ENCODE data around the gene C2CD4C. TPM values are rescaled to one million over a fixed set of nuclear protein-coding genes. Genes with fewer than 3 reads are reported as not detected.

The C2CD4C gene
- total RNA-seq, 1 donor from 2014 or later: 2.2 TPM

DNA sequence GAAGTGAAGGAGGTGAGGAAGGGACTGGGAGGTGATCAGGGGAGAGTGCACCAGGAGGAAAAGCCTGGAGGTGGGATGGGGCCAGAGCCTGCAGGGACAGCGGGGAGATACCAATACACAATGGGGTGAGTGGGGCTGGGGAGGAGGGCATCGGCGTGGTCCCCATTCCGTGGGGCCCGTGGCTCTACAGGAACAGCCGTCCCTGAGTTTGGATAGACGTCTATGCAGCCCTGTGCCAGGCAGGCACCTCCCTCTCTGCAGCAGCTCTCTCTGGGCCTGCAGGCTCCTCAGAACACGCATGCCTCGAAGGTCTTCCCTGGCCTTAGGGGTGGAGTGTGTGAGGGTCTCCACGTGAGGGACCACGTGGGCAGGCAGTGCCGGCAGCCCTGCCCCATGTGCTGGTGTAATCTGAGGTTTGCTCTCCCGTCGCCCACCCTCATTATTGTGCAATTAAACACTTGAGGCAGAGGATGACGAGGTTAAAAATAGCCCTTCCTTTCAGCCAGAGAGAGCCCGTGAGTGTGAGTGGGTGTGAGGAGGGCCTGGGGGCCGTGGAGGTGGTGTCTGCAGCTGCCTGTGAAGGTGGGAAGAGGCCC is 16.5 kb downstream of the C2CD4C start:
- no peak overlapping the region for H3K27ac ChIP-seq
- TF ChIP-seq, protein P1, sequence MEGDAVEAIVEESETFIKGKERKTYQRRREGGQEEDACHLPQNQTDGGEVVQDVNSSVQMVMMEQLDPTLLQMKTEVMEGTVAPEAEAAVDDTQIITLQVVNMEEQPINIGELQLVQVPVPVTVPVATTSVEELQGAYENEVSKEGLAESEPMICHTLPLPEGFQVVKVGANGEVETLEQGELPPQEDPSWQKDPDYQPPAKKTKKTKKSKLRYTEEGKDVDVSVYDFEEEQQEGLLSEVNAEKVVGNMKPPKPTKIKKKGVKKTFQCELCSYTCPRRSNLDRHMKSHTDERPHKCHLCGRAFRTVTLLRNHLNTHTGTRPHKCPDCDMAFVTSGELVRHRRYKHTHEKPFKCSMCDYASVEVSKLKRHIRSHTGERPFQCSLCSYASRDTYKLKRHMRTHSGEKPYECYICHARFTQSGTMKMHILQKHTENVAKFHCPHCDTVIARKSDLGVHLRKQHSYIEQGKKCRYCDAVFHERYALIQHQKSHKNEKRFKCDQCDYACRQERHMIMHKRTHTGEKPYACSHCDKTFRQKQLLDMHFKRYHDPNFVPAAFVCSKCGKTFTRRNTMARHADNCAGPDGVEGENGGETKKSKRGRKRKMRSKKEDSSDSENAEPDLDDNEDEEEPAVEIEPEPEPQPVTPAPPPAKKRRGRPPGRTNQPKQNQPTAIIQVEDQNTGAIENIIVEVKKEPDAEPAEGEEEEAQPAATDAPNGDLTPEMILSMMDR (IDR thresholded peaks at IDR 0.05): no peak
- TF ChIP-seq POLR2AphosphoS5 (IDR thresholded peaks at IDR 0.05; ENCODE audit: insufficient read depth in 1 of 2, low read depth in 1 of 2): no peak
- no peak for TF ChIP-seq POLR2A (IDR thresholded peaks at IDR 0.05)
- H3K4me1 ChIP-seq: no peaks in the 10 kb centered on the region
- no peak for DNase-seq (ENCODE audit: extremely low spot score in 2 of 2)
- no peaks in the 10 kb centered on the region for H3K9me3 ChIP-seq
- no peaks in the 10 kb centered on the region for H3K27me3 ChIP-seq
- no peak overlapping the region for H3K4me3 ChIP-seq
- H3K36me3 ChIP-seq: no peaks in the 10 kb centered on the region
- intact Hi-C loops (cut with DNase I): no loop called here

DNA sequence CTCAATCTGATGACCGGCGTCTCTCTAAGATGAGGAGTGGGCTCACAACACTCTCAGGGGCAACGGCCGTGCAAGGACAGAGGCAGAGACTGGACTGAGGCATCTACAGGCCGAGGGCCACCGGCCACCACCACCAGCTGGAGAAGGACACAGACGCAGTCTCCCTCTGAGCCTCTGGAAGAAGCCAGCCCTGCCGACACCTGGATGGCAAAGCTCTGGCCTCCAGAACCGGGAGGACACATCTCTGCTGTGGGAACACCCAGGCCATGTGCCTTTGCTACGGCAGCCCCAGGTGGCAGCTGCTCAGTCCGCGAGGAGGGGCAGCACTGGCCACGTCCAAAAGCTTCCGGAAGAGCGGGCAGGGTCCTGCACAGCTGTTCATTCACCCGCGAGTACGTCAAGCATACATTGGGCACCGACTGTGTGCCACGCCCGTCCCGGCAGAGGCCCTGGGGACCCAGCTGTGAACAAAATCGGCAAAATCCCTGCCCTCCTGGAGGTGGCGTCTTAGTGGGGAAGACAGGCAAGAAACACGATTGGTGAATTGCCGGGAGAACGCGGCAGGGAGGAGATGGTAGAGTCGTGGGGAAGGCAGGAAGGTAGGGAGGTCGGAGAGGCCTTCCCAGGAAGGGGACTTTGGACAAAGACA is 17.1 kb downstream of the C2CD4C start:
- Histone ChIP-seq H3K4me1 (no peaks in the 10 kb centered on the region), H3K4me3 (no peak overlapping the region), H3K27me3 (no peaks in the 10 kb centered on the region), H3K27ac (no peak overlapping the region), H3K9me3 (no peaks in the 10 kb centered on the region), H3K36me3 (no peaks in the 10 kb centered on the region)
- intact Hi-C loops (cut with DNase I): no loop called here
- TF ChIP-seq POLR2A (IDR thresholded peaks at IDR 0.05) (no peak), POLR2AphosphoS5 (IDR thresholded peaks at IDR 0.05; ENCODE audit: insufficient read depth in 1 of 2, low read depth in 1 of 2) (no peak)
- TF ChIP-seq, protein P1 (IDR thresholded peaks at IDR 0.05): no peak
- DNase-seq (ENCODE audit: extremely low spot score in 2 of 2): no peak

DNA sequence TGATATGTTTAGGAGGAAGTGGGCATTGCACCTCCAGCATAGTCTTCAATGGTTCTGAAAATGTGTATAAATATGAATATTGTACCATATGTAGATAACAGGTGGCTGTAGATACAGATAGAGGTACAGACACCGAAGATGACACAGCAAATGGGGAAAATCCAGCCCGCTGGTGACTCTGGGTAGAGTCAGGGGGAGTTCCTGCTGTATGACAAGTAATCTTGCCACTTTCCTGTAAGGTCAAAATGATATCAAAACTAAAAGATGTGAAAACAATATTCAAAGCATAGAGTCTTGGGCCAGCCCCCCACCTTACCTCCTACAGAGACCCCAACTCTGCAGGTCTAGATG is 17.8 kb downstream of the C2CD4C start:
- Histone ChIP-seq H3K27me3 (no peaks in the 10 kb centered on the region), H3K27ac (no peak overlapping the region), H3K4me1 (no peaks in the 10 kb centered on the region), H3K9me3 (no peaks in the 10 kb centered on the region), H3K4me3 (no peak overlapping the region), H3K36me3 (no peaks in the 10 kb centered on the region)
- intact Hi-C loops (cut with DNase I): no loop called here
- TF ChIP-seq POLR2A (IDR thresholded peaks at IDR 0.05) (no peak), POLR2AphosphoS5 (IDR thresholded peaks at IDR 0.05; ENCODE audit: insufficient read depth in 1 of 2, low read depth in 1 of 2) (no peak)
- TF ChIP-seq, protein P1 (IDR thresholded peaks at IDR 0.05): no peak
- DNase-seq (ENCODE audit: extremely low spot score in 2 of 2): no peak

DNA sequence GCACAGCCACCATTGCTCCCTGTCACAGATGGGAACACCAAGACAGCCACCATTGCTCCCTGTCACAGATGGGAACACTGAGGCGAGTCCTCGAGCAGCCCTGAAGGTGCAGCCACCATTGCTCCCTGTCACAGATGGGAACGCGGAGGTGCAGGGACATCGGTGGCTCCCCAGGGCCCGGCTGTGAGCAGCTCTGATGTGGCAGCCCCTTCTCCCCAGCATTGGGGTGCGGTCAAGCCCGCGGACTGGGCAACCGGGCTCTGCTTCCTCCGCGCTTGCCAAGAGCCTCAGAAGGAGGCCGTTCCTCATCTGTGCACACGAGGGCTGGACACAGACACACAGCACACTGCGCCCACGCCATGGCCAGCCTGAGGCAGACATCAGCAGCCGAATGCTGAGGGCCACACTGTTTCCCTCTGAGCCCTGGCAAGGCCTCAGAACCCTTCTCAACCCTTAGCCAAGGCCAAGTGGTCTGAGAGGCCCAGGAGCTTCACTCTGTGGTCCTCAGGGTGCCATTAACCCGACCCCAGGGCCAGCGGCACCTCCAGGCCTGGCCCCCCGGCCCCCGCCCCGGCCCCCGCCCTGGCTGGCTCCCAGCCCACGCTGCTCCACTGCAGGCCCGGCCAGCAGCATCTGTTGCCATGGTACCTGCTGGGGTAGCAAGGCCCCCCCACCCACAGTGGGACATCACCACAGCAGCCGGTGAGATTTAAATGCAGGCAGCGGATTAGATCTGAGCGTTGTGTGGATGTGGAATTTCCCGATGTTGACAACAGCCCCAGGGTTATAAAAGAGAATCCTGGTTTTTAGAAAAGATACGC is 18.4 kb downstream of the C2CD4C start:
- H3K36me3 ChIP-seq: no peaks in the 10 kb centered on the region
- H3K27ac ChIP-seq: no peak overlapping the region
- no peak for TF ChIP-seq POLR2A (IDR thresholded peaks at IDR 0.05)
- no peak for TF ChIP-seq POLR2AphosphoS5 (IDR thresholded peaks at IDR 0.05; ENCODE audit: insufficient read depth in 1 of 2, low read depth in 1 of 2)
- TF ChIP-seq, protein P1 (IDR thresholded peaks at IDR 0.05): no peak
- no peak overlapping the region for H3K4me3 ChIP-seq
- no peaks in the 10 kb centered on the region for H3K9me3 ChIP-seq
- H3K27me3 ChIP-seq: no peaks in the 10 kb centered on the region
- H3K4me1 ChIP-seq: no peaks in the 10 kb centered on the region
- DNase-seq (ENCODE audit: extremely low spot score in 2 of 2): no peak
- intact Hi-C loops (cut with DNase I): no loop called here

DNA sequence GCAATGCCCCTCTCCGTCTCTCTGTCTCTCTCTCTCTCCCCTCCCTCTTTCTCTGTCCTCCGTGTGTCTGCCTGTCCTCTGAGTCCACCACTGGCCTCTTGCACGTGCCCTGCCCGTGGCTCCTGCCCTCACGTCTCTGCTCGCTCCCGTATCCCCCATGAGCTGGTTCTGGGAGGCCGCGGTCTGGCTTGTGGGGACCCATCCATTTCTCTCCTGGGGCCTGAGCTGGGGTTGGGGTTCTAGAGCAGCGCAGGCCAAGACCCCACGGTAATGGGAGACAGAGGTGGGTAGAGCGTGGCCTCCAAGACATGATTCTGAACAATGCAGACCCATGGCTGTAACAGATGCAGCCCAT is 19.0 kb downstream of the C2CD4C start:
- Histone ChIP-seq H3K4me3 (no peak overlapping the region), H3K27ac (no peak overlapping the region), H3K9me3 (no peaks in the 10 kb centered on the region), H3K27me3 (no peaks in the 10 kb centered on the region), H3K4me1 (no peaks in the 10 kb centered on the region), H3K36me3 (no peaks in the 10 kb centered on the region)
- intact Hi-C loops (cut with DNase I): no loop called here
- DNase-seq (ENCODE audit: extremely low spot score in 2 of 2): no peak
- TF ChIP-seq POLR2AphosphoS5 (IDR thresholded peaks at IDR 0.05; ENCODE audit: insufficient read depth in 1 of 2, low read depth in 1 of 2) (no peak), POLR2A (IDR thresholded peaks at IDR 0.05) (no peak)
- TF ChIP-seq, protein P1 (IDR thresholded peaks at IDR 0.05): no peak
